ENCODE results near the gene TMEM100.

TMEM100 gene

DNA sequence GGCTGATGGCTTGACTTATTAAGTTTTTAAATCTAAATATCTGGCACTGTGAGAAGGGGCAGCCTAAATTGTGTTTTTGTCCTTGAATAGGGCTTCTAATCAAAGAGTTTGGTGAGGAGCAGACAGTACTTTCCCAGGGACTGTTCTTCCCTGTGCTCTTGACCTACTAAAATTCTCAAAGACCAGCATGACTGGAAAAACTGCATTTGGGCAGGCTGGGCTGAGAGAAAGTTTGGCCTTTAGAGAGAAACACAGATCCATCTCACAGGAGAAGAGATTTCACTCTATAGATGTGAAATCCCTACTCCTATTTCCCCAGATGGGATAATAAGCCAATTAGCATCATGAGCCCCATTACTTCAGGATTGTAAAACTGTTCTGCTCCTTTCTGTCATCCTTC is 35.5 kb upstream of the TMEM100 start:
- Histone ChIP-seq H3K9me3 (replicated peaks; ENCODE audit: low read length) (no peaks in the 10 kb centered on the region), H3K27me3 (ENCODE audit: control insufficient read depth, insufficient read depth, low read length) (no peaks in the 10 kb centered on the region), H3K4me1 (ENCODE audit: control insufficient read depth, insufficient read depth, low read length) (peaks cover 3% of the 10 kb centered on the region), H3K9ac (ENCODE audit: low read depth, low read length) (no peak overlapping the region), H3K4me2 (ENCODE audit: low read length) (no peak overlapping the region), H3K4me3 (ENCODE audit: low read length) (no peak overlapping the region), H3K36me3 (ENCODE audit: insufficient read depth, low read length) (no peaks in the 10 kb centered on the region)

DNA sequence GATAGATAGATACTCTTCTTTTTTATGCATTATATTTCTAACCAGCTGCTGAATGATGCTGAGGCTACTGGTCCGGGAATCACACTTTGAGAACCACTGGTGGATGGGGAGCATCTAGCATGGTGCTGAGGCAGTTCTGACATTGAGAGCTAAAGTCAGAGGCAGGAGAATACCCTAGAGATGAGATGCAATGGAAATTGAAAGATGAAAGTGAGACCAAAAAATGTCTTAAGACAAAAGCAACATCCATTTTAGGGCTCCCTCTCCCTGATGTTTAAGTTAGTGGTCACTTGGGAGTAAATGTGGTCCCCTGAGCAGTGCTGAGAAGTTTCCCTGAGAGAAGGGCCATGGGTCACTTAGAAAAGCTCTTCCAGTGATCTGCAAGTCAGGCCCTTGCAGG is 35.0 kb upstream of the TMEM100 start:
- no peaks in the 10 kb centered on the region for H3K9me3 ChIP-seq (replicated peaks; ENCODE audit: low read length)
- H3K4me2 ChIP-seq (ENCODE audit: low read length): no peak overlapping the region
- H3K27me3 ChIP-seq (ENCODE audit: control insufficient read depth, insufficient read depth, low read length): no peaks in the 10 kb centered on the region
- H3K4me3 ChIP-seq (ENCODE audit: low read length): no peak overlapping the region
- H3K4me1 ChIP-seq (ENCODE audit: control insufficient read depth, insufficient read depth, low read length): peaks cover 3% of the 10 kb centered on the region
- no peak overlapping the region for H3K9ac ChIP-seq (ENCODE audit: low read depth, low read length)
- H3K36me3 ChIP-seq (ENCODE audit: insufficient read depth, low read length): no peaks in the 10 kb centered on the region

DNA sequence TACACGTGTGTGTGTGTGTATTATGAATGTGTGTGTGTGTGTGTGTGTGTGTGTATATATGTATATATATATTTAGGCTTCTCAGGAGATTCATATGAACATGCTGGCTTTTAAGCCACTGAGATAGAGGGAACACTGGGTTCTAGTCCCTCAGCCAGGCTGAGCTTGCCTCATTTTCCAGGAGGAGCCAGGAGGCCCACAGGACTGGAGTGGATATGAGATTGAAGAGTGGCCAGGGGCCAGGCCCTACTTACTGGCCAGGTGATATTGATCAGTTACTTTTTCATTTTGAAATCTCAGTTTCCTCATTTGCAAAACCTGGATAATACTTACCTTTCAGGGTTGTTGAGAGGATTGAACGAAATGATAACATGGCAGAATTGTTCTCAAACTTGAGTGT is 34.0 kb upstream of the TMEM100 start:
- no peaks in the 10 kb centered on the region for H3K9me3 ChIP-seq (replicated peaks; ENCODE audit: low read length)
- H3K9ac ChIP-seq (ENCODE audit: low read depth, low read length): no peak overlapping the region

DNA sequence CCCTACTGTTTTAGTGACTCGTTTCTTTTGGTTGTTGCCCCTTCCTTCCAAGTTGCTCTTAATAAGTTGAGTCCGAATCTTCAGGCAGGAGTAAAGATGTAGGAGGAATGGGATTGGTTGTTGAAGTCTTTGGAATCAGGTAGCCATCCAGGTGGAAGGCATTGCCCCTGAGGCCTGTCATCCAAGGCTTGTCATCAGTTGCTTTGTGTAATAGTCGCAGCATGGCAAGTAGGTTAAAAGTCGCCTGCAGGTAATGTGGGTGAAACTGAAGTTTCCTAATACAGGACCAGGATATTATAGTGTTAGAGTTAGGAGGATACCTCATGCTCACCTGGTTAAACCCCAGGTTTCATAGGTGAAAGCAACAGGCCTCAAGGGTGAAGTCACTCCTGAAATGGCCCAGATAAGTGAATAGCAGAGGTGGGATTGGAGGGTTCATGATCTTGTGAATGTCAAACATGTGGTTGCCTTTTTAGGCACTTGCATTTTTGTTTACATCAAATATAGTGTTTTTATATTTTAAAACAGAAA is 29.1 kb upstream of the TMEM100 start:
- Histone ChIP-seq H3K36me3 (ENCODE audit: insufficient read depth, low read length) (no peaks in the 10 kb centered on the region), H3K4me2 (ENCODE audit: low read length) (peak overlapping the region; percentile 86), H3K4me1 (ENCODE audit: control insufficient read depth, insufficient read depth, low read length) (peaks cover 10% of the 10 kb centered on the region), H3K9me3 (replicated peaks; ENCODE audit: low read length) (no peaks in the 10 kb centered on the region), H3K9ac (ENCODE audit: low read depth, low read length) (peak overlapping the region; percentile 91), H3K27me3 (ENCODE audit: control insufficient read depth, insufficient read depth, low read length) (no peaks in the 10 kb centered on the region), H3K4me3 (ENCODE audit: low read length) (peak overlapping the region; percentile 90)

More for the DNA sequence above, 34.0 kb upstream of the TMEM100 start:
- Histone ChIP-seq H3K27me3 (ENCODE audit: control insufficient read depth, insufficient read depth, low read length) (no peaks in the 10 kb centered on the region), H3K4me1 (ENCODE audit: control insufficient read depth, insufficient read depth, low read length) (peaks cover 12% of the 10 kb centered on the region), H3K36me3 (ENCODE audit: insufficient read depth, low read length) (no peaks in the 10 kb centered on the region), H3K4me3 (ENCODE audit: low read length) (no peak overlapping the region), H3K4me2 (ENCODE audit: low read length) (no peak overlapping the region)

DNA sequence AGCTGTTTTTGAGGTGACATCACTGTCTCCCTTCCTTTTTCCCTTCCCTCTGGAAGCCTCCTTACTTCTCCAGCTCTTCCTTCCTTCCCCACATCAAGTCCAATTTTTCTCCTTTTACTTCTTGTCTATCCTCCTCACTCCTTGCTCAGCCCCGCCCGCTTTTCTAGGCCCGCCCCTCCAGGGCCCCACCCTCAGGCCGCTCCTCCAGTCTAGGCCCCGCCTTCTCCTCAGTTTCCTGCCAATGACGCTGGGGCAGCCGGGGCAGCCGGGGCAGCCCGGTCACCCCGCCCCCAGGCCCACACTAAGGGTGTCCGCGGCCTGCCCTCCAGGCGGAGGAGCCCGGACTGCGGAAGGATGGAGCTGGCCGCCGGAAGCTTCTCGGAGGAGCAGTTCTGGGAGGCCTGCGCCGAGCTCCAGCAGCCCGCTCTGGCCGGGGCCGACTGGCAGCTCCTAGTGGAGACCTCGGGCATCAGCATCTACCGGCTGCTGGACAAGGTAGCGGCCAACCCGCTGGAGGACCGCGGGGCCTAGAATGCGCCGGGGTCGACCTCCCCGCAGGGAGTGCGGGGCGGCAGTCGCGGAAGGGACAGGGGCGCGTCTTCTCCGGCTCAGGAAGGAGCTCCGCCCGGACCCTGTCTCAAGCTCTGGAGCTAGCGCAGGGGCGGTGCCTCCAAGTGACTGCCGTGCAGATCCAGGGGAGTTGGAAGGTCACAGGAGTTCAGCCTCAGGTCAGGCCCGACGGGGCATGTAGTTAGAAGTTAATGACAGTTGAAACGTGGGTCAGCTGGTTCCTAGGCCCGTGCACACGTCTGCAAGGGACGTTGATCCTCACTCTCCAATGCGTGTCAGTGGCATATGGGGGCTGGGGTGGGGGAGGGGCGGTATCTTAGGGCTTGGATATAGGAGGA is 28.3 kb upstream of the TMEM100 start, which contains the start of gene PCTP:
TSS of gene PCTP (plus strand) at position 302 of the 908 bp plus-strand sequence. CDS start at position 355, 53 bp downstream.
- H3K4me1 ChIP-seq (ENCODE audit: control insufficient read depth, insufficient read depth, low read length): peaks cover 10% of the 10 kb centered on the region
- no peaks in the 10 kb centered on the region for H3K27me3 ChIP-seq (ENCODE audit: control insufficient read depth, insufficient read depth, low read length)
- peak within 1 kb of the TSS; percentile 90 for H3K4me3 ChIP-seq (ENCODE audit: low read length)
- H3K36me3 ChIP-seq (ENCODE audit: insufficient read depth, low read length): no peaks in the 10 kb centered on the region
- H3K9ac ChIP-seq (ENCODE audit: low read depth, low read length): peak within 1 kb of the TSS; percentile 91
- no peaks in the 10 kb centered on the region for H3K9me3 ChIP-seq (replicated peaks; ENCODE audit: low read length)
- peak within 1 kb of the TSS; percentile 86 for H3K4me2 ChIP-seq (ENCODE audit: low read length)

DNA sequence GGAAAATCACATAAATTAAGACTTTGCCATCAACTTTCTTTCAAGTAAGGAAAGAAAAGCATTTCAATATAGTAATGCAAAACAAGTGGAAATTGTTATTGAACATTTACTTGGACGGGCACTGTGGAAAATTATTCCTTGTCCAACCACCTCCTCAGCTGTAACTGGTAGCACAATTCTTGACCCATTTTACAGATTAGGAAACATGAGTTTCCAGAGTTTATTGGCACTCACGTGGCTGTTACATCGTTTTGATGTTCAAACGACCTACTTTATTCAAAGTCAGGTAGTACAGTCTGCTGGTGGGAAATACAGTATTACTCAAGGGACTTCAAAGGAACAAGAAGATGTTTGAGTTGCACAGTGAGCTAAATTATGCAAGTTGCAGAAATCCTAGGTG is 27.3 kb upstream of the TMEM100 start:
- H3K27me3 ChIP-seq (ENCODE audit: control insufficient read depth, insufficient read depth, low read length): no peaks in the 10 kb centered on the region

DNA sequence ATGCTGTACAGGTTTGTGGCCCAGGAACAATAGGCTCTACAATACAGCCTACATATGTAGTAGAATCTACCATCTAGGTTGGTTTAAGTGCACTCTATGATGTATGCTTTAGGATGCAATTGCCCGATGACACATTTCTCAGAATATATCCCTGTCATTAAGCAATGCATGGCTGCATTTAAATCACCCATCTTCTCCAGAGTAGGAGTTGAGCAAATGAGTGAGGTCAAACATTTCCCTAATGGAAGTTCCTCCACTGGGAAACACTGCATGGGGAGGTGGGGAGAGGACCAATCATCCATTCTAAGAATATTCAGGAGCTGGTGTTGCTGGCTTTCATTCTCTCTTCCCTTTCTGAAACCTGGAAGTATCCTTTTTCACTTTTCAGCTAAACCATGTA is 26.2 kb upstream of the TMEM100 start:
- H3K27me3 ChIP-seq (ENCODE audit: control insufficient read depth, insufficient read depth, low read length): no peaks in the 10 kb centered on the region
- peaks cover 10% of the 10 kb centered on the region for H3K4me1 ChIP-seq (ENCODE audit: control insufficient read depth, insufficient read depth, low read length)
- no peaks in the 10 kb centered on the region for H3K36me3 ChIP-seq (ENCODE audit: insufficient read depth, low read length)
- H3K9me3 ChIP-seq (replicated peaks; ENCODE audit: low read length): no peaks in the 10 kb centered on the region
- H3K4me3 ChIP-seq (ENCODE audit: low read length): no peak overlapping the region
- no peak overlapping the region for H3K9ac ChIP-seq (ENCODE audit: low read depth, low read length)
- H3K4me2 ChIP-seq (ENCODE audit: low read length): no peak overlapping the region

More for the DNA sequence above, 27.3 kb upstream of the TMEM100 start:
- Histone ChIP-seq H3K4me3 (ENCODE audit: low read length) (no peak overlapping the region), H3K36me3 (ENCODE audit: insufficient read depth, low read length) (no peaks in the 10 kb centered on the region), H3K9me3 (replicated peaks; ENCODE audit: low read length) (no peaks in the 10 kb centered on the region), H3K4me1 (ENCODE audit: control insufficient read depth, insufficient read depth, low read length) (peaks cover 10% of the 10 kb centered on the region), H3K4me2 (ENCODE audit: low read length) (no peak overlapping the region), H3K9ac (ENCODE audit: low read depth, low read length) (no peak overlapping the region)

DNA sequence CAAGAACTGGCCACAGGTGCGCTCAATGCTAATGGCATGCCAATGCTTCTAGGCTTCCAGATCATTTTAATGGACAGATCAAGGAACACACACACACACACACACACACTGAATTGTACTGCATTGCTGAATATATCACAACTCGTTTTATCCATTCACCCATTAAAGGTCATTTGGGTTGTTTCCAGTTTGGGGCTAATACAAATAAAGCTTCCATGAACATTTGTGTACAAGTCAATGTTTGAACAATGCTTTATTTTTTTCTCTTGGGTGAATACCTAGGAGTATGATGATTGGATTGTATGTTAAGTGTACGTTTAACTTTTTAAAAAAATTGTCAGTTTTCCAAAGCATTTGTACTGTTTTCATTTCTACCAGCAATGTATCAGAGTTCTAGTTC is 24.5 kb upstream of the TMEM100 start:
- Histone ChIP-seq H3K9me3 (replicated peaks; ENCODE audit: low read length) (no peaks in the 10 kb centered on the region), H3K4me3 (ENCODE audit: low read length) (no peak overlapping the region), H3K27me3 (ENCODE audit: control insufficient read depth, insufficient read depth, low read length) (no peaks in the 10 kb centered on the region), H3K9ac (ENCODE audit: low read depth, low read length) (no peak overlapping the region), H3K4me2 (ENCODE audit: low read length) (no peak overlapping the region), H3K36me3 (ENCODE audit: insufficient read depth, low read length) (no peaks in the 10 kb centered on the region), H3K4me1 (ENCODE audit: control insufficient read depth, insufficient read depth, low read length) (peaks cover 12% of the 10 kb centered on the region)

DNA sequence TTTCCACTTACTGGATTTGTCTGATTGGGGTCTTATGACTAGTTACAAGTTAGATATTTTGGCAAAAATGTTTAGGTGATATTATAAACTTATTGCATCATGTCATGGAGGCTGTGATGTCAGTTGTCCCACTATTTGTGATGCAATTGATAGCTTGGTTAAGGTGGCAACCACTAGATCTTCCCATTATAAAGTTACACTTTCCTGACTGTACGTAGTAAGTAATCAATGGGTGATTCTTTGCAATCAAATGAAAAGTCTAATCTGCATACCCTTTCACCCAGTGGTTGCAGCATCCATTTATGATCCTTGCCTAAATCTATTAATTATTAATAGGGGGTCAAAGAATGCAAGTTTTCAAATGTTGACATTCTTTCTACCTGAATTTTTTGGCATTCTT is 23.8 kb upstream of the TMEM100 start:
- Histone ChIP-seq H3K4me1 (ENCODE audit: control insufficient read depth, insufficient read depth, low read length) (peaks cover 6% of the 10 kb centered on the region), H3K9me3 (replicated peaks; ENCODE audit: low read length) (no peaks in the 10 kb centered on the region), H3K4me2 (ENCODE audit: low read length) (no peak overlapping the region), H3K27me3 (ENCODE audit: control insufficient read depth, insufficient read depth, low read length) (no peaks in the 10 kb centered on the region), H3K4me3 (ENCODE audit: low read length) (no peak overlapping the region), H3K36me3 (ENCODE audit: insufficient read depth, low read length) (no peaks in the 10 kb centered on the region), H3K9ac (ENCODE audit: low read depth, low read length) (no peak overlapping the region)

DNA sequence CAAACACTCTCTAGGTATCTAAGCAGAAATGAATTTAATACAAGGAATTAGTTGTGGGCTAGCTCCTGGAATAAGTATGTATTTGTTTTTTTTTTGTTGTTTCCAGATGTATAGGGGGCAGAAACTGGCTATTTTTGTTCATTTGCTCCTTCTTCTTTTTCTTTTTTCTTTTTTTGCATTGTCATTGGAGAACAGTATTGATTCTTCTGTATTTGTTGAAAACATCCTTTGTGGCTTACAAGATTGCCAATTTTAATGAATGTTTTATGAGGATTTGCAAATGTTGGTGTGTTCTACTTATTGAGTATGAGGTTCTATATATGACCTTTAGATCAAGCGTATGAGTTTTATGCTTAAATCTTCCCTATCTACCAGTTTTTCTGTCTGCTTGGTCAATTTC is 22.6 kb upstream of the TMEM100 start:
- H3K36me3 ChIP-seq (ENCODE audit: insufficient read depth, low read length): no peaks in the 10 kb centered on the region

DNA sequence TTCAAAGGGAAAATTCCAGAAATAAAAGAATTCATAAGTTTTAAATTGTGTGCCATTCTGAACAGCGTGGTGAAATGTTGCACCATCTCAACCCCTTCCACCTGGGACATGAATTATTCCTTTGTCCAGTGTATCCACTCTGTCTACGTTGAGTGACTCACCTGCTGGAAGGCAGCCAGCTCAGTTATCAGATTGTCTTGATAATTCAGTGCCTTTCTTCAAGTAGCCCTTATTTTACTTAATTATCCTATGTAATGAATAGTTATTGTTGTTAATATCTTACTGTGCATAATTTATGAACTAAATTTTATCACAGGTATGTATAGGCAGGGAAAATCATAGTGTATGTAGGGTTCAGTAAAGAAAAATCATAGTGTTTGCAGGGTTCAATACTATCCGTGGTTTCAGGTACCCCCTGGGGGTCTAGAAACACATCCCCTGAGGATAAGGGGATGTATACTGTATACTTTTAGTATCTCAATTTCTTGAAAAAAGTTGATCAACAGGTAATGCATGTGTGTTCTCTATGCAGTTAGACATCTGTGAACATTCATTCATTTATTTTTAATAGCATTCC is 20.5 kb upstream of the TMEM100 start:
- Histone ChIP-seq H3K27me3 (ENCODE audit: control insufficient read depth, insufficient read depth, low read length) (no peaks in the 10 kb centered on the region), H3K36me3 (ENCODE audit: insufficient read depth, low read length) (no peaks in the 10 kb centered on the region), H3K4me1 (ENCODE audit: control insufficient read depth, insufficient read depth, low read length) (peaks cover 8% of the 10 kb centered on the region), H3K9me3 (replicated peaks; ENCODE audit: low read length) (no peaks in the 10 kb centered on the region), H3K9ac (ENCODE audit: low read depth, low read length) (no peak overlapping the region), H3K4me2 (ENCODE audit: low read length) (peak overlapping the region; percentile 51), H3K4me3 (ENCODE audit: low read length) (no peak overlapping the region)

More for the DNA sequence above, 22.6 kb upstream of the TMEM100 start:
- peaks cover 6% of the 10 kb centered on the region for H3K4me1 ChIP-seq (ENCODE audit: control insufficient read depth, insufficient read depth, low read length)
- H3K27me3 ChIP-seq (ENCODE audit: control insufficient read depth, insufficient read depth, low read length): no peaks in the 10 kb centered on the region
- H3K9ac ChIP-seq (ENCODE audit: low read depth, low read length): no peak overlapping the region
- no peaks in the 10 kb centered on the region for H3K9me3 ChIP-seq (replicated peaks; ENCODE audit: low read length)
- no peak overlapping the region for H3K4me2 ChIP-seq (ENCODE audit: low read length)
- no peak overlapping the region for H3K4me3 ChIP-seq (ENCODE audit: low read length)
